ENCODE results near the gene SLC22A7. TPM values are rescaled to one million over a fixed set of nuclear protein-coding genes. Genes with fewer than 3 reads are reported as not detected.

The SLC22A7 gene
- total RNA-seq, 3 donors from 2014 or later (not counting 1 experiment from before 2014, with no cell fraction given): not detected

DNA sequence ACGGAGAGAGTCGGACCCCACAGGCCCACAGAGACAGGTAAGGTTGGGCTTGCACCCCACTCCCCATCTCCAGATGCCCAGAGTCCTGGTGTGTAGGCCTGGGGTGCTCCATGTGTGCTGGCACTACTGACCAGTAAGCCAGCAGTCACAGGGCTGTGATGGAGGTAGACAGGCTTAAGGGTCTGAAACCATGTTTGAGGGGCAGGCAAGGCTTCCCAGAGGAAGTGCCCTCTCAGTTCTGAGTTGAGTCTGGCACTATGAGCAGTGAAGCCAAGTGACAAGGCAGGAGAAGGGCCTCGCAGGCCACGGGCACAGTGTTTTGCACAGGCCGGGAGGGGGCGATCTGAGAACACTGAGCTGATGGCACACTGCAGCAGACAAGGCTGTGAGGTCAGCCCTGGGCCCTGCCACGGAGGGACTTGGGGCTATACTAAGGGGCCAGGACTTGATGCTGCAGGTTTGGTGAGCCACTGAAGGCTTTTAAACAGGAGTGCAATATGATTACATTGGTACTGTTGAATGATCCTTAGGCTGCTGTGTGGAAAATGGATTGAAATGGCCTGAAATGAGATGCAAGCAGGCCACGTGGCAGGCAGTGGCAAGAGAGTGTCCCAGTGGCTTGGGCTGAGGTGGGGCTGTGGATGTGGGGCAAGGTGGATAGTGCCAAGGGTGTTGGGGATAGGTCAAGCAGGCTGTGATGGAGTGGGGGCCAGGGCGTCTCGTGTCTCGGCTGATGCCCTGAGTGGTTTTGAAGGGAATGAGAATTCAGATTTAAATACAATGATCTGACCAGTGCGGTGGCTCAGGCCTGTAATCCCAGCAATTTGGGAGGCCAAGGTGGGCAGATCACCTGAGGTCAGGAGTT is 34.5 kb upstream of the SLC22A7 start:
- peaks cover 0 to 6% of the 10 kb centered on the region in 2 donors for H3K4me1 Mint-ChIP-seq
- Histone ChIP-seq H3K9me3 (ENCODE audit: control insufficient read depth, insufficient read depth, low read length) (no peaks in the 10 kb centered on the region), H3K4me1 (ENCODE audit: control insufficient read depth, insufficient read depth, low read length) (no peaks in the 10 kb centered on the region), H3K27ac (ENCODE audit: low read length) (no peak overlapping the region), H3K36me3 (ENCODE audit: control insufficient read depth, insufficient read depth, low read length) (no peaks in the 10 kb centered on the region), H3K4me3 (ENCODE audit: low read length) (no peak overlapping the region), H3K27me3 (ENCODE audit: control insufficient read depth, insufficient read depth, low read length) (peaks cover 3% of the 10 kb centered on the region)
- H3K36me3 Mint-ChIP-seq: no peaks in the 10 kb centered on the region
- intact Hi-C loops (cut with micrococcal nuclease): loop anchor here (1.0 kb wide), 2 partner anchors 135 to 243 kb away; no protein-coding TSS in a partner anchor
- no peak overlapping the region for H3K4me3 Mint-ChIP-seq
- peak; percentile 65 to 86 for DNase-seq
- WGBS (ENCODE audit: insufficient coverage): 51% methylated on average over 12 of the region's 12 CpGs
- ATAC-seq: peak; percentile 76 to 99 (median 97)
- no peak overlapping the region for H3K27ac Mint-ChIP-seq
- no peaks in the 10 kb centered on the region for H3K9me3 Mint-ChIP-seq
- TF ChIP-seq, protein P1, sequence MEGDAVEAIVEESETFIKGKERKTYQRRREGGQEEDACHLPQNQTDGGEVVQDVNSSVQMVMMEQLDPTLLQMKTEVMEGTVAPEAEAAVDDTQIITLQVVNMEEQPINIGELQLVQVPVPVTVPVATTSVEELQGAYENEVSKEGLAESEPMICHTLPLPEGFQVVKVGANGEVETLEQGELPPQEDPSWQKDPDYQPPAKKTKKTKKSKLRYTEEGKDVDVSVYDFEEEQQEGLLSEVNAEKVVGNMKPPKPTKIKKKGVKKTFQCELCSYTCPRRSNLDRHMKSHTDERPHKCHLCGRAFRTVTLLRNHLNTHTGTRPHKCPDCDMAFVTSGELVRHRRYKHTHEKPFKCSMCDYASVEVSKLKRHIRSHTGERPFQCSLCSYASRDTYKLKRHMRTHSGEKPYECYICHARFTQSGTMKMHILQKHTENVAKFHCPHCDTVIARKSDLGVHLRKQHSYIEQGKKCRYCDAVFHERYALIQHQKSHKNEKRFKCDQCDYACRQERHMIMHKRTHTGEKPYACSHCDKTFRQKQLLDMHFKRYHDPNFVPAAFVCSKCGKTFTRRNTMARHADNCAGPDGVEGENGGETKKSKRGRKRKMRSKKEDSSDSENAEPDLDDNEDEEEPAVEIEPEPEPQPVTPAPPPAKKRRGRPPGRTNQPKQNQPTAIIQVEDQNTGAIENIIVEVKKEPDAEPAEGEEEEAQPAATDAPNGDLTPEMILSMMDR (IDR thresholded peaks at IDR 0.05): peak; percentile 65
- peaks cover 0 to 11% of the 10 kb centered on the region in 2 donors for H3K27me3 Mint-ChIP-seq (ENCODE audit: low read depth in 2 of 2)

DNA sequence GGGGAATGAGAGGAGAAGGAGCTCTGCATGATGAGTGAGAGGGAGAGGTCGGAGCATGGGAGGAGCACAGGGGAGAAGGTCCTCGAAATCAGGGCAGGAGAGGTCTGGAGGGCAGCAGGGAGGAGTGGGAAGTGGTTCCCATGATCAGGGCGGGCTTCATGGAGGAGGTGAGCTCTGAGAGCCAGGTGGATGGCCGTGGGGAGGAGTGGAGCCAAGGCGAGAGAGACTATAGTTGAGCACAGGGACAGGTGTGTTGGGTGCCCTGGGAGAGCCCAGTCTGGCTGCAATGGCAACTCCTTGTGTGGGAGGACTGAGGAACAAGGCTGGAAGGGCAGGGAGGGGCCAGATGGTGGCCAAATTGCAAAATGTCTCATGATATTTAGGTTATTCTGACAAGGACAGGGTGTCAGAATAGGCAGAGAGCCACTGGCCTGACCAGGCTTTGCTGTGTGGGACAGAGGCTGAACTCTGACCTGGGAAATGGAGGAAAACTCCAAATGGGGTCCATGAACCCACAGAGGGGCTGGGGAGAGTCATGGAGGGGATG is 33.4 kb upstream of the SLC22A7 start:
- no peaks in the 10 kb centered on the region for H3K36me3 ChIP-seq (ENCODE audit: control insufficient read depth, insufficient read depth, low read length)
- intact Hi-C loops (cut with micrococcal nuclease): no loop called here
- peaks cover 6 to 15% of the 10 kb centered on the region in 2 donors for H3K4me1 Mint-ChIP-seq
- no peak overlapping the region for H3K27ac ChIP-seq (ENCODE audit: low read length)
- WGBS (ENCODE audit: insufficient coverage): 82% methylated on average over 5 of the region's 5 CpGs
- H3K4me3 Mint-ChIP-seq: no peak overlapping the region
- no peaks in the 10 kb centered on the region for H3K9me3 Mint-ChIP-seq
- DNase-seq (no peak), ATAC-seq (no peak)
- H3K27ac Mint-ChIP-seq: no peak overlapping the region
- H3K27me3 Mint-ChIP-seq (ENCODE audit: low read depth in 2 of 2): peaks cover 6 to 17% of the 10 kb centered on the region in 2 donors
- H3K9me3 ChIP-seq (ENCODE audit: control insufficient read depth, insufficient read depth, low read length): no peaks in the 10 kb centered on the region
- H3K27me3 ChIP-seq (ENCODE audit: control insufficient read depth, insufficient read depth, low read length): peaks cover 10% of the 10 kb centered on the region
- H3K36me3 Mint-ChIP-seq: no peaks in the 10 kb centered on the region
- TF ChIP-seq, protein P1 (IDR thresholded peaks at IDR 0.05): no peak
- peaks cover 9% of the 10 kb centered on the region for H3K4me1 ChIP-seq (ENCODE audit: control insufficient read depth, insufficient read depth, low read length)
- no peak overlapping the region for H3K4me3 ChIP-seq (ENCODE audit: low read length)

DNA sequence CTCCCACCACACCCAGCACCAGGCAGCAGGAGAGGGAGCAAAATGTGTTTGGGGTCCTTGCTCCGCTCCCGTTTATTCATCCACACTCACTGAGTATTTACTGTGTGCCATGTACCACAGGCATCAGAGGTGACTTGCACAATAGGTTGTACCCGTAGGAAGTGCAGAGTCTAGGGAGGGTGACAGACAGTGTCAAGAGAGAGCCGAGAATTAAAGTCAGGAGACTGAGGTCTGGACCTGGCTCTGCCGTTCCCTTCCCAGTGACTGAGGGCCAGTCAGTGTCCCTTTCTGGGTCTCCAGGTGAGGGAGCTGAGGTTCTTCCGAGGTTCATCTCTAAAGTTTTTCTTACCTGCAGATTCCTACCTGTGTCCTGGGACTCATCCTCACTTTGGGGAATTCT is 32.5 kb upstream of the SLC22A7 start:
- TF ChIP-seq, protein P1 (IDR thresholded peaks at IDR 0.05): no peak
- Mint-ChIP-seq H3K4me1 (peaks cover 6 to 16% of the 10 kb centered on the region in 2 donors), H3K9me3 (no peaks in the 10 kb centered on the region), H3K27me3 (ENCODE audit: low read depth in 2 of 2) (peaks cover 6 to 18% of the 10 kb centered on the region in 2 donors), H3K4me3 (no peak overlapping the region), H3K27ac (no peak overlapping the region), H3K36me3 (no peaks in the 10 kb centered on the region)
- Histone ChIP-seq H3K27ac (ENCODE audit: low read length) (no peak overlapping the region), H3K4me3 (ENCODE audit: low read length) (no peak overlapping the region), H3K4me1 (ENCODE audit: control insufficient read depth, insufficient read depth, low read length) (peaks cover 14% of the 10 kb centered on the region), H3K36me3 (ENCODE audit: control insufficient read depth, insufficient read depth, low read length) (no peaks in the 10 kb centered on the region), H3K9me3 (ENCODE audit: control insufficient read depth, insufficient read depth, low read length) (no peaks in the 10 kb centered on the region), H3K27me3 (ENCODE audit: control insufficient read depth, insufficient read depth, low read length) (peaks cover 10% of the 10 kb centered on the region)
- DNase-seq (no peak), ATAC-seq (no peak)
- WGBS (ENCODE audit: insufficient coverage): 95% methylated on average over 6 of the region's 6 CpGs
- intact Hi-C loops (cut with micrococcal nuclease): no loop called here

All from natural killer cell (primary cell).